CD8-positive, alpha-beta memory T cell (primary cell): ENCODE data around the gene CPOX. TPM values are rescaled to one million over a fixed set of nuclear protein-coding genes. Genes with fewer than 3 reads are reported as not detected.

Experiments
- CTCF ChIA-PET: fragments of 350-600 bp; sonication (Branson Sonifier 250); formaldehyde crosslinking; loops from one replicate; lab custom pipeline; 2021; ENCODE audit warnings: antibody characterized with exemption; lab: Charles Lee
- POLR2A ChIA-PET: fragments of 350-600 bp; sonication (Branson Sonifier 250); formaldehyde crosslinking; loops from one replicate; lab custom pipeline; 2021; ENCODE audit warnings: antibody characterized with exemption; lab: Charles Lee
- DNase-seq, 5 donors: peaks; one replicate each; pipeline versions ENCODE4 v3.0.0 to v3.0.0-alpha.2; 2020 to 2022; ENCODE audit warnings: mixed read lengths in 1 of 5
- H3K27ac ChIP-seq: one replicate; pipeline ENCODE4 v1.7.0; 2013; ENCODE audit warnings: low read depth, mild to moderate bottlenecking, low read length, moderate library complexity
- H3K27me3 ChIP-seq: 2 replicates; pipeline ENCODE4 v1.7.0; 2013; ENCODE audit warnings: low read length, mild to moderate bottlenecking; ENCODE audit not compliant: insufficient read depth, poor library complexity, severe bottlenecking
- H3K36me3 ChIP-seq: 2 replicates; pipeline ENCODE4 v1.7.0; 2013; ENCODE audit warnings: mild to moderate bottlenecking, low read length, moderate library complexity; ENCODE audit not compliant: insufficient read depth
- H3K4me1 ChIP-seq: 2 replicates; pipeline ENCODE4 v1.7.0; 2013; ENCODE audit warnings: mild to moderate bottlenecking, low read length, moderate library complexity; ENCODE audit not compliant: insufficient read depth
- H3K4me3 ChIP-seq: 2 replicates; pipeline ENCODE4 v1.7.0; 2013; ENCODE audit warnings: mild to moderate bottlenecking, low read length
- H3K9me3 ChIP-seq: 2 replicates; pipeline ENCODE4 v1.7.0; 2013; ENCODE audit warnings: mild to moderate bottlenecking, low read length
- H3K27ac Mint-ChIP-seq, 8 donors: one replicate each; pipeline ENCODE4 v1.8.0; 2020 to 2021; ENCODE audit warnings: mixed read lengths in 8 of 8, mild to moderate bottlenecking in 6 of 8, inconsistent platforms in 3 of 8, moderate library complexity in 3 of 8
- H3K27me3 Mint-ChIP-seq, 2 donors: one replicate each; pipeline ENCODE4 v1.8.0; 2020 to 2021; ENCODE audit warnings: mixed read lengths in 2 of 2, mild to moderate bottlenecking in 1 of 2, moderate library complexity in 1 of 2
- H3K36me3 Mint-ChIP-seq, 3 donors: one replicate each; pipeline ENCODE4 v1.8.0; 2020 to 2021; ENCODE audit warnings: mixed read lengths in 3 of 3, inconsistent platforms in 1 of 3, mild to moderate bottlenecking in 1 of 3
- H3K4me1 Mint-ChIP-seq, 3 donors: one replicate each; pipeline ENCODE4 v1.8.0; 2020 to 2021; ENCODE audit warnings: mixed read lengths in 3 of 3, inconsistent platforms in 1 of 3, mild to moderate bottlenecking in 1 of 3
- H3K4me3 Mint-ChIP-seq, 7 donors: one replicate each; pipeline ENCODE4 v1.8.0; 2020 to 2021; ENCODE audit warnings: mixed read lengths in 7 of 7, mild to moderate bottlenecking in 6 of 7, moderate library complexity in 4 of 7, inconsistent platforms in 2 of 7
- H3K9me3 Mint-ChIP-seq, 5 donors: one replicate each; pipeline ENCODE4 v1.8.0; 2020 to 2022; ENCODE audit warnings: mixed read lengths in 5 of 5, mild to moderate bottlenecking in 3 of 5, moderate library complexity in 2 of 5, inconsistent platforms in 1 of 5
- polyA plus RNA-seq: library from polyadenylated mRNA; unstranded; fragments of 300-500 nt; fragmentation: Illumina TruSeq; gene quantifications from one replicate; pipeline ENCODE4 v1.2.3, GENCODE V29; 2021
- total RNA-seq, 2 experiments: library from RNA; stranded (reverse); gene quantifications; one replicate each; pipeline ENCODE4 v1.2.3, GENCODE V29; 2021

CPOX gene
- total and polyA plus RNA-seq, 3 experiments from 2014 or later, result 6.4 to 79.9 (median 76.3) TPM

- H3K9me3 Mint-ChIP-seq, result no peaks in the 10 kb centered on the region
- Histone ChIP-seq H3K27me3 (no peaks in the 10 kb centered on the region), H3K4me3 (no peak overlapping the region), H3K36me3 (no peaks in the 10 kb centered on the region), H3K4me1 (no peaks in the 10 kb centered on the region), H3K9me3 (no peaks in the 10 kb centered on the region), H3K27ac (no peak overlapping the region)
- peaks cover 12 to 22% of the 10 kb centered on the region in 2 donors for H3K27me3 Mint-ChIP-seq
- H3K36me3 Mint-ChIP-seq, result peaks cover 0 to 6% (median 0%) of the 10 kb centered on the region in 3 donors
- no peak overlapping the region for H3K4me3 Mint-ChIP-seq
- ChIA-PET CTCF (interaction anchor here (2.4 to 2.9 kb wide), 2 partner anchors 8 to 11 kb away, joined by 11 to 14 read pairs; partner anchors contain the start of gene CPOX), POLR2A (no interaction called here)
- H3K4me1 Mint-ChIP-seq, result peaks cover 0 to 4% (median 0%) of the 10 kb centered on the region in 3 donors
- H3K27ac Mint-ChIP-seq, result no peak overlapping the region
- no peak for DNase-seq
These were observed 7.1 kb upstream of the CPOX start for GRCh38 chr3:98600412-98601095.

- no peak overlapping the region for H3K4me3 ChIP-seq
- H3K9me3 ChIP-seq, result no peaks in the 10 kb centered on the region
- Mint-ChIP-seq H3K4me3 (no peak overlapping the region), H3K27ac (no peak overlapping the region), H3K9me3 (no peaks in the 10 kb centered on the region), H3K36me3 (peaks cover 0 to 6% (median 0%) of the 10 kb centered on the region in 3 donors), H3K4me1 (peaks cover 0 to 4% (median 0%) of the 10 kb centered on the region in 3 donors), H3K27me3 (peaks cover 7 to 16% of the 10 kb centered on the region in 2 donors)
- no peaks in the 10 kb centered on the region for H3K36me3 ChIP-seq
- no peaks in the 10 kb centered on the region for H3K4me1 ChIP-seq
- DNase-seq, result no peak
- ChIA-PET CTCF (interaction anchor here (2.4 to 2.9 kb wide), 2 partner anchors 7 to 10 kb away, joined by 11 to 14 read pairs; partner anchors contain the start of gene CPOX), POLR2A (no interaction called here)
- H3K27me3 ChIP-seq, result no peaks in the 10 kb centered on the region
- H3K27ac ChIP-seq, result no peak overlapping the region
These were observed 6.4 kb upstream of the CPOX start for GRCh38 chr3:98599647-98600411.

- Histone ChIP-seq H3K9me3 (no peaks in the 10 kb centered on the region), H3K4me1 (no peaks in the 10 kb centered on the region), H3K4me3 (no peak overlapping the region), H3K36me3 (no peaks in the 10 kb centered on the region), H3K27ac (no peak overlapping the region), H3K27me3 (no peaks in the 10 kb centered on the region)
- ChIA-PET POLR2A (no interaction called here), CTCF (interaction anchor here (0.9 kb wide), 1 partner anchor 33 kb away, joined by 4 read pairs; no protein-coding TSS in a partner anchor)
- Mint-ChIP-seq H3K4me3 (no peak overlapping the region), H3K27me3 (peaks cover under 1 to 6% of the 10 kb centered on the region in 2 donors), H3K27ac (no peak overlapping the region), H3K9me3 (no peaks in the 10 kb centered on the region), H3K36me3 (peaks cover 0 to 4% (median 0%) of the 10 kb centered on the region in 3 donors), H3K4me1 (peaks cover 6 to 10% (median 7%) of the 10 kb centered on the region in 3 donors)
- no peak for DNase-seq
These were observed 5.1 kb upstream of the CPOX start for GRCh38 chr3:98598492-98598891.

- H3K27ac Mint-ChIP-seq, result peak overlapping the region in 1 of 8 donors; percentile 2
- ChIA-PET CTCF (interaction anchor here (0.8 to 1.3 kb wide), 7 partner anchors 10 to 217 kb away, joined by 3 to 4 read pairs (median 3); no protein-coding TSS in a partner anchor), POLR2A (no interaction called here)
- H3K36me3 Mint-ChIP-seq, result peaks cover 0 to 12% (median 0%) of the 10 kb centered on the region in 3 donors
- Histone ChIP-seq H3K36me3 (no peaks in the 10 kb centered on the region), H3K4me3 (no peak overlapping the region), H3K9me3 (no peaks in the 10 kb centered on the region), H3K27me3 (no peaks in the 10 kb centered on the region), H3K27ac (no peak overlapping the region), H3K4me1 (peaks cover 10% of the 10 kb centered on the region)
- peak in 2 of 5 donors; percentile 18 to 29 for DNase-seq
- H3K4me3 Mint-ChIP-seq, result peak overlapping the region in 1 of 7 donors; percentile 64
- peaks cover 17 to 23% (median 20%) of the 10 kb centered on the region in 3 donors for H3K4me1 Mint-ChIP-seq
- H3K9me3 Mint-ChIP-seq, result no peaks in the 10 kb centered on the region
- H3K27me3 Mint-ChIP-seq, result no peaks in the 10 kb centered on the region
These were observed 3.4 kb upstream of the CPOX start for GRCh38 chr3:98596541-98597500.

- H3K36me3 ChIP-seq, result no peaks in the 10 kb centered on the region
- H3K27ac Mint-ChIP-seq, result no peak overlapping the region
- no peaks in the 10 kb centered on the region for H3K27me3 Mint-ChIP-seq
- H3K9me3 Mint-ChIP-seq, result no peaks in the 10 kb centered on the region
- H3K36me3 Mint-ChIP-seq, result peaks cover 0 to 17% (median 0%) of the 10 kb centered on the region in 3 donors
- no peak overlapping the region for H3K4me3 ChIP-seq
- peaks cover 17% of the 10 kb centered on the region for H3K4me1 ChIP-seq
- no peak overlapping the region for H3K4me3 Mint-ChIP-seq
- H3K9me3 ChIP-seq, result no peaks in the 10 kb centered on the region
- DNase-seq, result no peak
- H3K27ac ChIP-seq, result no peak overlapping the region
- peaks cover 23 to 29% (median 27%) of the 10 kb centered on the region in 3 donors for H3K4me1 Mint-ChIP-seq
- ChIA-PET CTCF (interaction anchor here (0.8 to 1.3 kb wide), 6 partner anchors 12 to 723 kb away, joined by 3 read pairs; no protein-coding TSS in a partner anchor), POLR2A (no interaction called here)
- no peaks in the 10 kb centered on the region for H3K27me3 ChIP-seq
These were observed 2.7 kb upstream of the CPOX start for GRCh38 chr3:98596087-98596486.

- H3K36me3 Mint-ChIP-seq, result peaks cover 0 to 29% (median 0%) of the 10 kb centered on the region in 3 donors
- CTCF ChIA-PET, result interaction anchor here (1.5 to 1.9 kb wide), 3 partner anchors 10 to 74 kb away, joined by 3 to 6 read pairs (median 4); no protein-coding TSS in a partner anchor
- H3K4me1 Mint-ChIP-seq, result peaks cover 26 to 42% (median 40%) of the 10 kb centered on the region in 3 donors
- H3K9me3 ChIP-seq, result no peaks in the 10 kb centered on the region
- no peak overlapping the region for H3K4me3 ChIP-seq
- no peaks in the 10 kb centered on the region for H3K9me3 Mint-ChIP-seq
- peaks cover 17% of the 10 kb centered on the region for H3K4me1 ChIP-seq
- DNase-seq, result no peak
- H3K27ac Mint-ChIP-seq, result peak overlapping the region in 3 of 8 donors; percentile 3 to 99 (median 14)
- H3K27ac ChIP-seq, result no peak overlapping the region
- H3K36me3 ChIP-seq, result no peaks in the 10 kb centered on the region
- H3K4me3 Mint-ChIP-seq, result peak overlapping the region; percentile 60 to 99 (median 95)
- H3K27me3 Mint-ChIP-seq, result no peaks in the 10 kb centered on the region
- POLR2A ChIA-PET, result interaction anchor here (0.8 kb wide), 1 partner anchor 38 kb away, joined by 3 read pairs; no protein-coding TSS in a partner anchor
- no peaks in the 10 kb centered on the region for H3K27me3 ChIP-seq
These were observed 1.4 kb upstream of the CPOX start for GRCh38 chr3:98594628-98595324.
